HuH-7.5 (cell line): ENCODE results near the gene AGTRAP.

Source experiments
- DNase-seq: peaks from one replicate; pipeline ENCODE4 v3.0.0; 2011; ENCODE audit warnings: low spot score

AGTRAP gene, protein sequence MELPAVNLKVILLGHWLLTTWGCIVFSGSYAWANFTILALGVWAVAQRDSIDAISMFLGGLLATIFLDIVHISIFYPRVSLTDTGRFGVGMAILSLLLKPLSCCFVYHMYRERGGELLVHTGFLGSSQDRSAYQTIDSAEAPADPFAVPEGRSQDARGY

GRCh38 chr1:11735854-11736745, at the start of gene AGTRAP:
AGTRAP (plus strand) TSS chr1:11736136; CDS start chr1:11736209, 73 bp downstream.
- DNase-seq = peak; percentile 89

GRCh38 chr1:11688506-11688905, 47.4 kb upstream of the AGTRAP start:
- DNase-seq = no peak

DNA sequence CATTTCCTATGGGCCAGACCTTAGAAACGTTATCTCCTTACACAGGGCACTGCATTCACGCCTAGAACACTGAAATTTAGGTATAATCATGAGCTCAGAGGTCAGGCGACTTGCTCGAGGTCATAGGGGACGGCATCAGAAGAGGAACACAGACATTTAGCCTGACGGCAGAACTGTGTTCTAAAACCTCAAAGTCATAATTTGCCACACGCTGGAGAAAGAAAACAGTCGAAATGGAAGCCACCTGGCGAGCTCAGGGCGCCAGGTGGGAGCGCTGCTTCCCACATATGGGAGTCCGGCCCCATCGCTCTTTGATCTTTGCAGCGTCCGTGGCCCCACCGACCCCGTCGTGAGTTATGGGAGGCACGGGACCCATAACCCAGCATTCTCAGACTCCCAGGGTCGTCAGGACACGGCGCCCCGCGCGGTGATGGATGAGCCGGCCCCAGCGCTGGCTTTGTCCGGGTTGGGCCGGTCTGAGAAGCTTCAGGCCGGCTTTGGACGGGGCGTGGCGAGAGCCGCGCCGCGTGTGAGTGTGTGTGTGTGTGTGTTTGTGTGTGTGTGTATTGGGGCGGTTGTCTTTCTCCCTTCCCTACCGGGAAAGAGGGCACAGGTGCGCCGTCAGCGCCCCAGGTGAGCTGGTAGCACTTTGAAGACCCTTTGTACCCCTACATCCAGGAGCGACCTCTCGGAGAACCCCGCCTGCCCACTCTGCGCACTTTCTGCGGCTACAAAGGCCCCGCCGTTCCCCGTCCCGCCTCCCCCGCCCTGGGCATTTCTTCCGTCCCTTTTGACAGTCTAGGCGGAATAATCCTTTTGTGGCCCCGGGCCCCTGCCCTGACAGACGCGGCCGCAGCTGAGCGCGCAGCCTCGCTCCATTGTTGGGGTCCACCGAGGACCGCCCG, 45.3 kb upstream of the AGTRAP start:
- DNase-seq = no peak

- DNase-seq = no peak
Measured at GRCh38 chr1:11691302-11691914, 44.5 kb upstream of the AGTRAP start, which contains the start of gene DRAXIN. DRAXIN (plus strand) TSS chr1:11691710; CDS start chr1:11706259, 14,549 bp downstream.

DNA sequence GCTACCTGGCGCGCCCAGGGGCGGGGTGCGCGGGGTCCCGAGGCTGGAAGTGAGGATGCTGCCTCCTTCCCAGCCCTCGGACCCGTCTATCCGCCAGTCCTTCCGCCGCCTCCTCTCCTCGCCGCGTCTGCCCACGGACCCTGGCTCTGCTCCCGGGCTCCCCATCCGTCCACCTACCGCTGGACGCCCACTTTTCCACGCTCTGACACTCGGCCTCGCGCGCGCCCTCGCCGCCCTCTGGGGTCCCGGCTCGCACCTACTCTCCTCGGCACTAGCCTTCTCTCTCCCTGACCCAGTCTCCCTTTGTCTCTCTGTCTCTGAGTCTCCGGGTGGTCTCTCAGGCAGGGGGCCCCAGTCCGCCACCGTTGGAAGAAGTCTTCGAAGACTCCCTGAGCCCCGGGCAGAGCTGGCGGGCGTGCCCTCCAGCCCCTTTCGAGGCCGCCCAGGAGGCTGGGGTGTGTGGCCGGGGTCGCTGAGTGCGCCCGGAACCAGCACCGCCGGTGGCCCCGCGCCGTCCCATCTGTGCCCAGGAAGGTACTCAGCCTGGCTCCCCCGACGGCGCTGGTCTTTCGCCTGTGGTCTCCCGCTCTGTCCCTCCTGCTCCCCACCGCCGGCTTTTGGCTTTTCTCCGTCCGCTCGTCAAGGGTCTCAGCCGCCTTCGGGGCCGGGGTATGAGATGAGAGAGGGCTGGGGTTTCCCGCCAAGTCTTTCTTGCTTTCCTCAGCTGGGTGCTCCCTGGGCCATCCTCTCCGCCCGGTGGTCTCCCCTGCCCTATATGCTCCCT, 43.8 kb upstream of the AGTRAP start:
- no peak for DNase-seq

- no peak for DNase-seq
Measured at GRCh38 chr1:11693024-11693590, 42.8 kb upstream of the AGTRAP start.

DNA sequence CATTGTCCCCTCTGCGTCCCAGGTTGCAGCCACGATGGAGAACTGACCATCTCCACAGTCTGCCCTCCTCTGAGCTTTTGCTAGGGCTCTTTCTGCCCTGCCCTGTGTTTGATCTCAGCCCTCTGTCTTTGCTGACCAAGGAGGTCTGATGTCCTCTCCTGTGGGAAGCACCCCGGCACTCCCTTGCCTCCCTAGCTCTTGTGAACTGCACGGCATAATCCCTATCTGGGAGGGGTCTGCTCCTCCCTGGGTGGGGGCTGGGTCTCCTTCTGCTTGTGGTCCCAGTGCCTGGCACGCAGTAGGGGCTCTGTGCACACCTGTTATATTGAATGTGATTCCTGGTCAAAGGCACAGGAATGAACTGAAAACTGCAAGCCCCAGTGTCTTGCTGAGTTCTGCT, 42.0 kb upstream of the AGTRAP start:
- DNase-seq = no peak

- no peak for DNase-seq
Measured at GRCh38 chr1:11695861-11696260, 40.1 kb upstream of the AGTRAP start.

- no peak for DNase-seq
Measured at GRCh38 chr1:11697188-11697892, 38.6 kb upstream of the AGTRAP start.

DNA sequence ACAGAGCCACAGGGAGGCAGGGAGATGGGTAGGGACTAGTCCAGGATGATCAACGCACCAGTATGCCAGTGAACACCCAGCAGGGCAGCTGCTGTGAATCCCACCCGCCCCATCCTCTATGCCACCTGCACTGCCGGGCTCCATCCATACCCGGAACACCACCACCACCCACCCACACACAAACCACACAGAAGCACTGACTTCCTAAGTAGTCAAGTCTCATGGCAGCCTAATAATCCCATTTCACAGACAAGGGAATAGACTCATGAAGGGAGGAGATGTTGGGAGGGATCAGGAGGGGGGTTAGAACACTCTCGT, 38.1 kb upstream of the AGTRAP start:
- DNase-seq = no peak

DNA sequence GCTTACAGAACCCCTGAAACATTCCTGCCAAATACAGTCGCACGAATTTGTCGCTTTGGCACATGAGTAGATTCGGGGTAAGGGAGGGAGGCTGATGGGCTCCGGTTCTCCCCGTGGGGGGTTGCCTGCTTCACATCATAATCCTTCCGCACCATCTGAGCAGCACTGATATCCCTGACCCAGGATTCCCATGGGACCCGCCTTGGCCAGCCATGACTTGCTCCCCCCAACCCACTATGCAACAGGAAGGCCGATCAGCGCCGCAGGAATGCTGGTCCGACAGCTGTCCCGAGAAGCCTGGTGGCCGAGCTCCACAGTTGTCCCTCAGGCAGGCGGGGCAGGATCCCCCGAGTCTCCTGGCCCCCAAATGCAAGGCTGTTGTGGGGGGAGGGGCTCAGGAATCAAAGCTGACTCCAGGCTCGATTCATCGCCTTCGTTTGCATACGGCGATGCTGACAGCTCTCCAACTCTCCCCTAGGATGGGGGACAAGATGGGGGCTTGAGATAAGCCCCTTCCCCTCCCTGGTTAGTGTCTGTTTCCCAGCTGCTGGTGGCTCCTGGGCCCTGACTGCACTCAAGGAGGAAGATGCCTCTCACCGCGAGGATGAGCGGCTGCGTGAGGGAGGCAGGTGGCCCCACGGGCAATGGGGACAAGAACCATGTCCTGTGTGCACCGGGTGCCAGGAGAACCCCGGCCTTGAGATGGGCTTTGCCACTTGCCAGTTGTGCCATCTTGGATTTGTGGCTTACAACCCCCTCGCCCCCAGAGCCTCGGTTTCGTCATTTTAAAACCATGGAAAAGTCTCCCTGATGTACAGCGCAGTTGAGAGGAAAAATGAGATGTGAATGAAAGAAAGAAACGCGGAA, 35.1 kb upstream of the AGTRAP start:
- no peak for DNase-seq

GRCh38 chr1:11701551-11701961, 34.4 kb upstream of the AGTRAP start:
- no peak for DNase-seq

DNA sequence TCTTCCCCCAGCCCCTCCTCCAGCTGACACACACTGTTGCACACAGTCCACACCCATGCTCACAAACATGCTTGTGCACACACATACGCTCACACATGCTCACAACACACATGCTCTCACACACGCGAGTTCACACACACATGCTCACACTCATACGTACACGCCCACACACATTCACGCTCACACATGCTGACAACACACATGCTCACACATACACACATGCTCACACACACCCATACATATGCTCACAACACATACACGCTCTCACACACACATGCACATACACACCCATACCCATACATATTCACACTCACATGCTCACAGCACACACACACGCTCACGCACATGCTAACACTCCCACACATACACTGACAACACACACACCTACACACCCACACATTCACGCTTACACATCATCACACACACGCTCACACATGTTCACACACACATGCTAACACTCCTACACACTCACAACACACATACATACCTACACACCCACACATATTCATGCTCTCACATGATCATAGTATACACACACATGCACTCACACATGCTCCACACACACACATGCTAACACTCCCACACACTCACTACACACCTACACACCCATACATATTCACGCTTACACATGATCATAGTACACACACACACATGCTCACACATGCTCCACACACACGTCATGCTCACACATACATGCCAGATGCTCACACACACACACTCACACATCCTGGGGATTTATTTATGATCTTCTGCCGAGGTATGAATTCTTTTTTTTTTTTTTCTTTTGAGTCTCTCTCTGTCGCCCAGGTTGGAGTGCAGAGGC, 33.7 kb upstream of the AGTRAP start:
- no peak for DNase-seq

GRCh38 chr1:11703357-11704193, 32.4 kb upstream of the AGTRAP start:
- no peak for DNase-seq

- DNase-seq = no peak
Measured at GRCh38 chr1:11704194-11704529, 31.8 kb upstream of the AGTRAP start.

GRCh38 chr1:11704691-11705475, 31.1 kb upstream of the AGTRAP start:
- DNase-seq = no peak

- DNase-seq = no peak
Measured at GRCh38 chr1:11705596-11705995, 30.3 kb upstream of the AGTRAP start.
